Measurements from ENCODE around the gene ARG1. TPM values are rescaled to one million over a fixed set of nuclear protein-coding genes. Genes with fewer than 3 reads are reported as not detected.
"Not testable (repeated sequence)": the region's sequence is repeated elsewhere in the genome, so short reads cannot be mapped to it uniquely, and the experiment has no call there.

The ARG1 gene
- not detected in 2 replicates for total RNA-seq (ENCODE audit: low replicate concordance)

- H3K4me3 ChIP-seq (ENCODE audit: low read depth, low read length), result no peak within 1 kb of the TSS
- TF ChIP-seq, protein P1, sequence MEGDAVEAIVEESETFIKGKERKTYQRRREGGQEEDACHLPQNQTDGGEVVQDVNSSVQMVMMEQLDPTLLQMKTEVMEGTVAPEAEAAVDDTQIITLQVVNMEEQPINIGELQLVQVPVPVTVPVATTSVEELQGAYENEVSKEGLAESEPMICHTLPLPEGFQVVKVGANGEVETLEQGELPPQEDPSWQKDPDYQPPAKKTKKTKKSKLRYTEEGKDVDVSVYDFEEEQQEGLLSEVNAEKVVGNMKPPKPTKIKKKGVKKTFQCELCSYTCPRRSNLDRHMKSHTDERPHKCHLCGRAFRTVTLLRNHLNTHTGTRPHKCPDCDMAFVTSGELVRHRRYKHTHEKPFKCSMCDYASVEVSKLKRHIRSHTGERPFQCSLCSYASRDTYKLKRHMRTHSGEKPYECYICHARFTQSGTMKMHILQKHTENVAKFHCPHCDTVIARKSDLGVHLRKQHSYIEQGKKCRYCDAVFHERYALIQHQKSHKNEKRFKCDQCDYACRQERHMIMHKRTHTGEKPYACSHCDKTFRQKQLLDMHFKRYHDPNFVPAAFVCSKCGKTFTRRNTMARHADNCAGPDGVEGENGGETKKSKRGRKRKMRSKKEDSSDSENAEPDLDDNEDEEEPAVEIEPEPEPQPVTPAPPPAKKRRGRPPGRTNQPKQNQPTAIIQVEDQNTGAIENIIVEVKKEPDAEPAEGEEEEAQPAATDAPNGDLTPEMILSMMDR (IDR thresholded peaks at IDR 0.05; ENCODE audit: insufficient read depth, low read length), result no peak
- DNase-seq (ENCODE audit: low read depth), result no peak
Measured at GRCh38 chr6:131572686-131573415, at the start of gene ARG1. Gene ARG1 (plus strand): TSS chr6:131573226. CDS start chr6:131573283, 57 bp downstream.

GRCh38 chr6:131523988-131524673 is 48.9 kb upstream of the ARG1 start:
- no peak overlapping the region for H3K4me3 ChIP-seq (ENCODE audit: low read depth, low read length)
- DNase-seq (ENCODE audit: low read depth), result no peak
- TF ChIP-seq, protein P1 (IDR thresholded peaks at IDR 0.05; ENCODE audit: insufficient read depth, low read length), result no peak

- no peak overlapping the region for H3K4me3 ChIP-seq (ENCODE audit: low read depth, low read length)
- TF ChIP-seq, protein P1 (IDR thresholded peaks at IDR 0.05; ENCODE audit: insufficient read depth, low read length), result no peak
Measured at GRCh38 chr6:131524695-131525336, 48.2 kb upstream of the ARG1 start.

GRCh38 chr6:131530936-131531335 is 42.1 kb upstream of the ARG1 start:
- not testable (repeated sequence) for H3K4me3 ChIP-seq (ENCODE audit: low read depth, low read length); DNase-seq (ENCODE audit: low read depth)

More at GRCh38 chr6:131524695-131525336, 48.2 kb upstream of the ARG1 start:
- DNase-seq (ENCODE audit: low read depth), result no peak

GRCh38 chr6:131531681-131532080 is 41.3 kb upstream of the ARG1 start:
- not testable (repeated sequence) for H3K4me3 ChIP-seq (ENCODE audit: low read depth, low read length); DNase-seq (ENCODE audit: low read depth)

GRCh38 chr6:131532580-131533039 is 40.4 kb upstream of the ARG1 start:
- TF ChIP-seq, protein P1 (IDR thresholded peaks at IDR 0.05; ENCODE audit: insufficient read depth, low read length), result no peak
- DNase-seq (ENCODE audit: low read depth), result no peak
- no peak overlapping the region for H3K4me3 ChIP-seq (ENCODE audit: low read depth, low read length)

- DNase-seq (ENCODE audit: low read depth); H3K4me3 ChIP-seq (ENCODE audit: low read depth, low read length): not testable (repeated sequence)
Measured at GRCh38 chr6:131538615-131539014, 34.4 kb upstream of the ARG1 start.

- TF ChIP-seq, protein P1 (IDR thresholded peaks at IDR 0.05; ENCODE audit: insufficient read depth, low read length), result no peak
- DNase-seq (ENCODE audit: low read depth), result no peak
- H3K4me3 ChIP-seq (ENCODE audit: low read depth, low read length), result no peak overlapping the region
Measured at GRCh38 chr6:131545317-131545716, 27.7 kb upstream of the ARG1 start.
